Transverse colon (tissue), 4 donors: ENCODE measurements around the gene AKR1C1. TPM values are rescaled to one million over a fixed set of nuclear protein-coding genes. Genes with fewer than 3 reads are reported as not detected.
A peak's percentile ranks its signal among the peaks of the same experiment; 100 is the strongest.

ENCODE experiments used
- DNase-seq: peaks from one replicate; pipeline ENCODE4 v3.0.0-alpha.2; 2019
- H3K27ac ChIP-seq, 4 donors: fragments of 200-600 bp; sonication (generic); 2 replicates each; pipeline ENCODE4 v1.5.1; 2016 to 2018; ENCODE audit warnings: inconsistent platforms in 4 of 4
- H3K27me3 ChIP-seq: fragments of 200-600 bp; sonication (generic); 2 replicates; pipeline ENCODE4 v1.5.1; 2017; ENCODE audit warnings: inconsistent platforms
- H3K36me3 ChIP-seq, 4 donors: fragments of 200-600 bp; sonication (generic); 2 replicates each; pipeline ENCODE4 v1.5.1; 2017 to 2019; ENCODE audit warnings: inconsistent platforms in 4 of 4
- H3K4me1 ChIP-seq, 4 donors: fragments of 200-600 bp; sonication (generic); 2 replicates each; pipeline ENCODE4 v1.5.1; 2017 to 2020; ENCODE audit warnings: inconsistent platforms in 4 of 4
- H3K4me3 ChIP-seq, 4 donors: fragments of 200-600 bp; sonication (generic); 1 replicate in 1 of 4; 2 replicates in 3 of 4; pipeline versions ENCODE4 v1.5.1 to v1.6.1; 2017 to 2019; ENCODE audit warnings: inconsistent platforms in 4 of 4
- H3K9me3 ChIP-seq, 2 donors: fragments of 200-600 bp; sonication (generic); 2 replicates each; pipeline ENCODE4 v1.5.1; 2017 to 2019; ENCODE audit warnings: inconsistent platforms in 2 of 2
- EP300 ChIP-seq: sonication (generic); formaldehyde crosslinking; IDR thresholded peaks from one replicate; pipeline ENCODE4 v1.6.1; 2017; ENCODE audit warnings: antibody characterized with exemption, low read depth
- POLR2A ChIP-seq: fragments of 450-650 bp; IDR thresholded peaks from one replicate; pipeline ENCODE4 v1.6.1; 2016; ENCODE audit warnings: antibody characterized with exemption, mild to moderate bottlenecking, moderate library complexity
- POLR2AphosphoS5 ChIP-seq, 3 donors: sonication (generic); formaldehyde crosslinking; IDR thresholded peaks; one replicate each; pipeline ENCODE4 v1.6.1; 2016; ENCODE audit warnings: antibody characterized with exemption in 3 of 3
- WGBS, 2 donors: methylation state at CpG; one replicate each; pipeline ENCODE4 v1.1.5; 2018; ENCODE audit warnings: low coverage in 1 of 2; 5-methylcytosine and 5-hydroxymethylcytosine counted together
- in situ Hi-C, 4 donors: fragments of 200-750 bp; cut with MboI; loops; one replicate each; pipeline versions ENCODE4 v1.15.0 to v1.15.1; 2017; ENCODE audit warnings: low sequenced_read_pairs in 3 of 4, low pct_ligation_motif_present in 1 of 4, low pct_unique_long_range_greater_than_20kb in 1 of 4
- intact Hi-C: fragments of 100-400 bp; cut with DNase I; formaldehyde crosslinking; loops from one replicate; pipeline ENCODE4 v1.15.1; 2023; ENCODE audit warnings: low total_unique reads
- total RNA-seq, 4 donors: library from RNA; depleted of rRNA; stranded (reverse); fragments of >200 nt; gene quantifications; one replicate each; pipeline ENCODE4 v1.1.0, GENCODE V29; 2016
- TF ChIP-seq, protein P1 (sequence below), 5 experiments: fragments of 200-600 bp in 3 of 5; fragments of 450-650 bp in 2 of 5; sonication (generic) in 3 of 5; IDR thresholded peaks; 1 replicate in 2 of 5; 2 replicates in 3 of 5; pipeline ENCODE4 v1.5.1; 2016 to 2017; ENCODE audit warnings: antibody characterized with exemption in 5 of 5, inconsistent platforms in 3 of 5, mild to moderate bottlenecking in 2 of 5, moderate library complexity in 1 of 5

AKR1C1 gene
- total RNA-seq, 4 donors from 2014 or later = 3.0 to 20.5 (median 14.2) TPM

GRCh38 chr10:4978870-4979269 is 15.7 kb downstream of the AKR1C1 start:
- TF ChIP-seq, protein P1, sequence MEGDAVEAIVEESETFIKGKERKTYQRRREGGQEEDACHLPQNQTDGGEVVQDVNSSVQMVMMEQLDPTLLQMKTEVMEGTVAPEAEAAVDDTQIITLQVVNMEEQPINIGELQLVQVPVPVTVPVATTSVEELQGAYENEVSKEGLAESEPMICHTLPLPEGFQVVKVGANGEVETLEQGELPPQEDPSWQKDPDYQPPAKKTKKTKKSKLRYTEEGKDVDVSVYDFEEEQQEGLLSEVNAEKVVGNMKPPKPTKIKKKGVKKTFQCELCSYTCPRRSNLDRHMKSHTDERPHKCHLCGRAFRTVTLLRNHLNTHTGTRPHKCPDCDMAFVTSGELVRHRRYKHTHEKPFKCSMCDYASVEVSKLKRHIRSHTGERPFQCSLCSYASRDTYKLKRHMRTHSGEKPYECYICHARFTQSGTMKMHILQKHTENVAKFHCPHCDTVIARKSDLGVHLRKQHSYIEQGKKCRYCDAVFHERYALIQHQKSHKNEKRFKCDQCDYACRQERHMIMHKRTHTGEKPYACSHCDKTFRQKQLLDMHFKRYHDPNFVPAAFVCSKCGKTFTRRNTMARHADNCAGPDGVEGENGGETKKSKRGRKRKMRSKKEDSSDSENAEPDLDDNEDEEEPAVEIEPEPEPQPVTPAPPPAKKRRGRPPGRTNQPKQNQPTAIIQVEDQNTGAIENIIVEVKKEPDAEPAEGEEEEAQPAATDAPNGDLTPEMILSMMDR (IDR thresholded peaks at IDR 0.05) = no peak
- no peak for TF ChIP-seq POLR2A
- no peak for TF ChIP-seq EP300
- intact Hi-C loops = no loop called here
- Histone ChIP-seq H3K9me3 (no peaks in the 10 kb centered on the region), H3K27ac (no peak overlapping the region), H3K36me3 (no peaks in the 10 kb centered on the region), H3K4me3 (no peak overlapping the region), H3K27me3 (no peaks in the 10 kb centered on the region), H3K4me1 (peaks cover 0 to 15% (median 8%) of the 10 kb centered on the region in 4 donors)
- no peak for DNase-seq
- WGBS, 2 donors = 86 to 93% methylated on average over 4 of the region's 4 CpGs
- in situ Hi-C loops = no loop called here

GRCh38 chr10:4980793-4981192 is 17.6 kb downstream of the AKR1C1 start:
- intact Hi-C loops (loop anchor here (5.0 kb wide), 1 partner anchor 128 kb away; no protein-coding TSS in a partner anchor), in situ Hi-C loops (no loop called here)
- no peak for DNase-seq
- Histone ChIP-seq H3K9me3 (no peaks in the 10 kb centered on the region), H3K4me3 (no peak overlapping the region), H3K27me3 (no peaks in the 10 kb centered on the region), H3K4me1 (peaks cover 0 to 15% (median 8%) of the 10 kb centered on the region in 4 donors), H3K27ac (no peak overlapping the region), H3K36me3 (no peaks in the 10 kb centered on the region)
- 76 to 87% methylated on average over 2 of the region's 2 CpGs for WGBS, 2 donors
- TF ChIP-seq, protein P1 (IDR thresholded peaks at IDR 0.05) = no peak

DNA sequence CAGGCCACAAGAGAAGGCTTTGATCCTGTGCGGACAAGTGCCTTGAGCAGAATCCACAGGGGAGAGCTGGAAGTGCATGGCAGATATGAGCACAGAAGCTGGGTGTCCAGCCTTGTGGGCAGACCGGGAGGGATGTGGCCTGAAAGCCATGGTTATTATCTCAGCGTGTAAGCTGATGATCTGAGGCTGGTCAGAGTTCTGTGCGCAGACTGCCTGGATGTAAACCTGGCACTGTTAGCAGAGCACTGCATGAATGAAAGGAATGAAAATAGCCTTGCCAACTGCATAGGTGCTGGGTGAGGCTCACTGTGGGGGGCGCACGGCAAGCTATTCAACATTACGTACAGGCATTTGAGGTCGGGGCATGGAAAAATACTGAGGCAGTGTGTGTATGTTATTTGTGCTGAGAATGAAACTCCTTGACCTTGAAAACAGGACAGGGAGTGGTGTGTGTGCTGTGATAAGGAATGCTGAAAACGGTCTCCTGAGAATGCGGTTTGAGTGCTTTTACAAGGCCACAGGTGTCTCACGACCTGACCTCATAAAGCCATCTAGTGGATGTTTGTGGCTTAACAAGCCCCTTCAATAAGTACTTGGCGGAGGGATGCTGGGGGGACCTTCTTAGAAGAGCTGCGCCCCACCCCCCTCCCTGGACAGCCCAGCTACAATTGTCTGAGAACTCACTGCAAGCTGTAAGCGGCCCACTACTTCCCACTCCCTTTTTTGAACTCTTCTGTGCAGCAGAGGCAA is 18.7 kb downstream of the AKR1C1 start:
- no peak overlapping the region for H3K4me3 ChIP-seq
- peak overlapping the region; percentile 50 to 67 (median 62) for H3K27ac ChIP-seq
- TF ChIP-seq EP300 = no peak
- no peak for TF ChIP-seq POLR2AphosphoS5 (IDR thresholded peaks at IDR 0.05)
- TF ChIP-seq, protein P1 (IDR thresholded peaks at IDR 0.05) = peak; percentile 31 to 74 (median 49)
- TF ChIP-seq POLR2A = no peak
- DNase-seq = peak; percentile 51
- in situ Hi-C loops (no loop called here), intact Hi-C loops (loop anchor here (5.0 kb wide), 1 partner anchor 130 kb away; no protein-coding TSS in a partner anchor)
- peaks cover 0 to 15% (median 8%) of the 10 kb centered on the region in 4 donors for H3K4me1 ChIP-seq
- WGBS, 2 donors = 36 to 60% methylated on average over 8 to 14 of the region's 14 CpGs
- H3K36me3 ChIP-seq = no peaks in the 10 kb centered on the region
- no peaks in the 10 kb centered on the region for H3K27me3 ChIP-seq
- no peaks in the 10 kb centered on the region for H3K9me3 ChIP-seq

- Histone ChIP-seq H3K9me3 (no peaks in the 10 kb centered on the region), H3K4me3 (no peak overlapping the region), H3K27ac (peak overlapping the region in 1 of 4 donors; percentile 6), H3K4me1 (peaks cover 0 to 15% (median 8%) of the 10 kb centered on the region in 4 donors), H3K36me3 (no peaks in the 10 kb centered on the region), H3K27me3 (no peaks in the 10 kb centered on the region)
- WGBS, 2 donors = 89 to 100% methylated on average over 1 to 9 of the region's 9 CpGs
- TF ChIP-seq EP300 (no peak), POLR2A (no peak), POLR2AphosphoS5 (IDR thresholded peaks at IDR 0.05) (no peak)
- TF ChIP-seq, protein P1 (IDR thresholded peaks at IDR 0.05) = no peak
- intact Hi-C loops = loop anchor here (5.0 kb wide), 1 partner anchor 130 kb away; no protein-coding TSS in a partner anchor
- no peak for DNase-seq
- in situ Hi-C loops = no loop called here
Measured at GRCh38 chr10:4982764-4983226, 19.6 kb downstream of the AKR1C1 start.
